ENCODE data around the gene HOMEZ. TPM values are rescaled to one million over a fixed set of nuclear protein-coding genes. Genes with fewer than 3 reads are reported as not detected.

The HOMEZ gene
- total RNA-seq, 1 experiment from 2014 or later: 6.2 TPM

GRCh38 chr14:23249824-23250223 lies 36.1 kb downstream of the HOMEZ start:
- H4K91ac ChIP-seq (ENCODE audit: insufficient read length, low read depth, low read length): no peak overlapping the region
- no peak overlapping the region for H2BK5ac ChIP-seq (ENCODE audit: insufficient read length, low read length)
- DNase-seq: no peak
- H3K36me3 Mint-ChIP-seq (ENCODE audit: insufficient read depth in 1 of 3, low read depth in 3 of 3): no peaks in the 10 kb centered on the region
- no peak overlapping the region for H2BK120ac ChIP-seq (ENCODE audit: low read depth, low read length, poor library complexity, severe bottlenecking)
- H3T11ph ChIP-seq (ENCODE audit: low read length): no peak overlapping the region
- H3K9ac ChIP-seq (ENCODE audit: extremely low read depth, insufficient read length, low read length): no peak overlapping the region
- H2BK20ac ChIP-seq (ENCODE audit: low read depth, low read length, poor library complexity, severe bottlenecking): no peak overlapping the region
- H3K23me2 ChIP-seq (ENCODE audit: insufficient read length, low read depth, low read length, poor library complexity, severe bottlenecking): peaks cover 4% of the 10 kb centered on the region
- 100% methylated on average over 1 of the region's 6 CpGs for WGBS (ENCODE audit: extremely low coverage, insufficient read length, low lambda C conversion rate)
- H2AK5ac ChIP-seq (ENCODE audit: insufficient read length, low read length): no peak overlapping the region
- no peaks in the 10 kb centered on the region for H3K27me3 ChIP-seq (ENCODE audit: insufficient read depth, low read length)
- peaks cover 38 to 41% of the 10 kb centered on the region in 2 experiments for H3K4me1 Mint-ChIP-seq
- H2AFZ ChIP-seq (ENCODE audit: low read length): no peak overlapping the region
- no peak overlapping the region for H3K27ac Mint-ChIP-seq
- H3K79me2 ChIP-seq (ENCODE audit: insufficient read depth, low read length): no peaks in the 10 kb centered on the region
- no peak overlapping the region for H3K18ac ChIP-seq (ENCODE audit: insufficient read length, low read depth, low read length)
- H3K27ac ChIP-seq (ENCODE audit: insufficient read length, low read depth, low read length): no peak overlapping the region
- H2BK12ac ChIP-seq (ENCODE audit: insufficient read length, low read depth, low read length): no peak overlapping the region
- H3K4me3 Mint-ChIP-seq: no peak overlapping the region
- no peak for TF ChIP-seq CTCF (conservative IDR thresholded peaks at IDR 0.05)
- no peak overlapping the region for H2BK15ac ChIP-seq (ENCODE audit: low read depth, low read length)
- no peaks in the 10 kb centered on the region for H3K27me3 Mint-ChIP-seq (ENCODE audit: low read depth)
- H3K4me2 ChIP-seq (ENCODE audit: insufficient read depth, insufficient read length, low read length): no peak overlapping the region
- H3K14ac ChIP-seq (ENCODE audit: insufficient read depth, low read length): no peak overlapping the region
- H4K5ac ChIP-seq (ENCODE audit: insufficient read length, low read depth, low read length): no peak overlapping the region
- H3K4ac ChIP-seq (ENCODE audit: low read depth, low read length): no peak overlapping the region
- no peaks in the 10 kb centered on the region for H4K20me1 ChIP-seq (ENCODE audit: control insufficient read depth, insufficient read depth, insufficient read length)
- H3K9me3 ChIP-seq (ENCODE audit: control insufficient read depth, low read depth, low read length): no peaks in the 10 kb centered on the region
- peaks cover 2% of the 10 kb centered on the region; the same call in 1 of the 2 replicates for H3K4me1 ChIP-seq (ENCODE audit: insufficient read depth, low read length)
- H3K23ac ChIP-seq (ENCODE audit: insufficient read length, low read depth, low read length): no peak overlapping the region
- H4K8ac ChIP-seq (replicated peaks; ENCODE audit: insufficient read length, low read depth, low read length): no peak overlapping the region
- H3K56ac ChIP-seq (ENCODE audit: insufficient read length, low read depth, low read length): no peak overlapping the region
- no peaks in the 10 kb centered on the region for H3K79me1 ChIP-seq (ENCODE audit: insufficient read depth, low read depth, low read length, poor library complexity, severe bottlenecking)
- H3K9me3 Mint-ChIP-seq: no peaks in the 10 kb centered on the region; a peak in 1 of 5 replicates
